Left ventricle myocardium inferior (tissue), 1 donor: ENCODE results near the gene GPC5. TPM values are rescaled to one million over a fixed set of nuclear protein-coding genes. Genes with fewer than 3 reads are reported as not detected.

Experiments used
- DNase-seq: peaks from one replicate; pipeline ENCODE4 v3.0.0-alpha.2; 2020
- H3K27ac ChIP-seq: fragments of 200-600 bp; replicated peaks from 2 replicates; pipeline ENCODE4 v1.8.0; 2021
- H3K27me3 ChIP-seq: fragments of 200-600 bp; 2 replicates; pipeline ENCODE4 v1.8.0; 2021; ENCODE audit warnings: low read depth
- H3K36me3 ChIP-seq: fragments of 200-600 bp; 2 replicates; pipeline ENCODE4 v1.8.0; 2021
- H3K4me1 ChIP-seq: fragments of 200-600 bp; 2 replicates; pipeline ENCODE4 v1.8.0; 2021
- H3K4me3 ChIP-seq: fragments of 200-600 bp; 2 replicates; pipeline ENCODE4 v1.8.0; 2021; ENCODE audit warnings: mild to moderate bottlenecking, moderate library complexity
- H3K9me3 ChIP-seq: fragments of 200-600 bp; replicated peaks from 2 replicates; pipeline ENCODE4 v1.8.0; 2021
- intact Hi-C: fragments of 100-400 bp; cut with micrococcal nuclease; formaldehyde crosslinking; loops from one replicate; pipeline ENCODE4 v1.11.0; 2022
- total RNA-seq: library from RNA; stranded (reverse); fragmentation: NEBNext Ultra II Directional; extraction: Animal tissue kit (Norgen Biotek cat#: 25700); gene quantifications from one replicate; pipeline ENCODE4 v1.2.1, GENCODE V29; 2021
- TF ChIP-seq, protein P1 (sequence below): fragments of 200-600 bp; IDR thresholded peaks from 2 replicates; pipeline ENCODE4 v1.8.0; 2021; ENCODE audit warnings: antibody characterized with exemption, mild to moderate bottlenecking, borderline replicate concordance
- donor health status: DM: no; HTN: yes; CAD: no; lungs with severe emphysema.

GPC5 gene
- total RNA-seq, 1 donor from 2014 or later = 1.5 TPM

DNA sequence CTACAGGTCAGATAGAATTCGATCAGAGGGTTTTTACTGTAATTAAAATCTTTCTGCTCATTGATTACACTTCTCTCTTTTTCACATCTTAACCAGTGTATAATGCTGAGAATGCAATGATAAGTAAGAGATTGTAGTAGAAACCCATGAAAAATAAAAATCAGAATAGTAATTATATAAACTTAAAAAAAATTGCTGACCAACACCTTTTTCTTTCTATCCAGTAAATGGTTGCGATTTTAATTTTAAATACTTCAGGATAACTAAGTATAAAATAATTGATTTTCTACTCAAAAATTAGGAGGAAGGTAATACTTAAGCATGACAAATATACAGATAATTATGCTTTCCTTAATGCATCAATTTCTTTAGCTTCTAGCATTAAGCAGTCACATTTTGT, 917.6 kb downstream of the GPC5 start:
- H3K36me3 ChIP-seq = no peaks in the 10 kb centered on the region
- no peak overlapping the region for H3K27ac ChIP-seq
- TF ChIP-seq, protein P1, sequence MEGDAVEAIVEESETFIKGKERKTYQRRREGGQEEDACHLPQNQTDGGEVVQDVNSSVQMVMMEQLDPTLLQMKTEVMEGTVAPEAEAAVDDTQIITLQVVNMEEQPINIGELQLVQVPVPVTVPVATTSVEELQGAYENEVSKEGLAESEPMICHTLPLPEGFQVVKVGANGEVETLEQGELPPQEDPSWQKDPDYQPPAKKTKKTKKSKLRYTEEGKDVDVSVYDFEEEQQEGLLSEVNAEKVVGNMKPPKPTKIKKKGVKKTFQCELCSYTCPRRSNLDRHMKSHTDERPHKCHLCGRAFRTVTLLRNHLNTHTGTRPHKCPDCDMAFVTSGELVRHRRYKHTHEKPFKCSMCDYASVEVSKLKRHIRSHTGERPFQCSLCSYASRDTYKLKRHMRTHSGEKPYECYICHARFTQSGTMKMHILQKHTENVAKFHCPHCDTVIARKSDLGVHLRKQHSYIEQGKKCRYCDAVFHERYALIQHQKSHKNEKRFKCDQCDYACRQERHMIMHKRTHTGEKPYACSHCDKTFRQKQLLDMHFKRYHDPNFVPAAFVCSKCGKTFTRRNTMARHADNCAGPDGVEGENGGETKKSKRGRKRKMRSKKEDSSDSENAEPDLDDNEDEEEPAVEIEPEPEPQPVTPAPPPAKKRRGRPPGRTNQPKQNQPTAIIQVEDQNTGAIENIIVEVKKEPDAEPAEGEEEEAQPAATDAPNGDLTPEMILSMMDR = no peak
- no peaks in the 10 kb centered on the region for H3K9me3 ChIP-seq
- H3K27me3 ChIP-seq = no peaks in the 10 kb centered on the region
- H3K4me1 ChIP-seq = no peaks in the 10 kb centered on the region
- no peak for DNase-seq
- H3K4me3 ChIP-seq = no peak overlapping the region
- intact Hi-C loops = no loop called here

DNA sequence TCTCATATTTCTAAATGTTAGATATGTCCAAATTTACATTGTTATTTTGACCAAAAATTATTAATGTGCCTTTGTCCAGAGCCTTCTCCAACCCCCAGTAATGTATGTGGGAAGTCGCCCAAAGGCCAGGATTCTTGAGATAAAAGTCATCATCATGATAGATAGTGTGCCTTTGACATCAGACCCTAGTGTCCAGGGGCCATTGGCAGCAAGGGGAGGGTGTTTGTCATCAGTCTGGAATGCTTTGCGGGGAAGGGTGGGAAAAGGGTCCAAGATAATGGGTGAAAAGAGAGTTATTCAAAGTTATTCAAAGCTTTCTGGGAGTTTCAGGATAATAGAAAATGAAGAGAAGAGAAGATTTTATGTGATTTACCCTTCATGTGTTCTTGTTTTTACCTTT, 918.6 kb downstream of the GPC5 start:
- H3K4me3 ChIP-seq = no peak overlapping the region
- no peak overlapping the region for H3K27ac ChIP-seq
- intact Hi-C loops = no loop called here
- no peaks in the 10 kb centered on the region for H3K27me3 ChIP-seq
- H3K4me1 ChIP-seq = no peaks in the 10 kb centered on the region
- TF ChIP-seq, protein P1 = no peak
- no peak for DNase-seq
- H3K9me3 ChIP-seq = no peaks in the 10 kb centered on the region
- H3K36me3 ChIP-seq = no peaks in the 10 kb centered on the region

DNA sequence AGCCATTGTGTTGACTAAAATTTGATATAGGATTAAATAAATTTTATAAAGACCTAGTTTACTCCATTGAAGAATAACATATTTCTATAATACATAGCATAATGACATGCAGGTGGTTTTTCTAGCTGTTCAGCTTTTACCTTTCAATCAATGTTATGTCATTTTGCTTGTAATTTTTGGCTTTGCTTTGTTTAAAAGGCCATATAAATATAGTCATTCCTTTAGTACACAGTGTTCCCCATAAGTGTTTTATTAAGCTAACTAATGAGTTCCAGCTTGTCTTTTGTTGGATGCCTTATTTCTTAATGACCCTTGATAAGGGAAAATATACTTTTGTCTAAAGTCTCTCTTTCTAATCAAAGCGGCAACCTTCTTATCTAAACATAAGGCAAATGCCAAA, 921.9 kb downstream of the GPC5 start:
- no peaks in the 10 kb centered on the region for H3K36me3 ChIP-seq
- DNase-seq = no peak

DNA sequence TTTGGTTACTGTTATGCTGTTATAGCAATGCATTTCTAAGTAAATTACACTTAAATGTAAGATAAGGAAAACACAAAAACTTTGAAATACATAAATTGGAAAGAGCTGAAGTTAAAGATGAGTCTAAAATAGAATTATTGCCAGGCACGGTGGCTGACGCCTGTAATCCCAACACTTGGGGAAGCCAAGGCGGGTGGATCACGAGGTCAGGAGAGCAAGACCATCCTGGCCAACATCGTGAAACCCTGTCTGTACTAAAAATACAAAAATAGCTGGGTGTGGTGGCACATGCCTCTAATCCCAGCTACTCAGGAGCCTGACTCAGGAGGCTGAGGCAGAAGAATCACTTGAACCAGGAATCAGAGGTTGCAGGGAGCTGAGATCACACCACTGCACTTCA, 922.8 kb downstream of the GPC5 start:
- H3K4me1 ChIP-seq = no peaks in the 10 kb centered on the region
- no peaks in the 10 kb centered on the region for H3K9me3 ChIP-seq
- no peaks in the 10 kb centered on the region for H3K36me3 ChIP-seq
- intact Hi-C loops = no loop called here
- H3K27me3 ChIP-seq = no peaks in the 10 kb centered on the region
- H3K4me3 ChIP-seq = no peak overlapping the region
- TF ChIP-seq, protein P1 = no peak
- no peak overlapping the region for H3K27ac ChIP-seq
- DNase-seq = no peak

More for the DNA sequence above, 921.9 kb downstream of the GPC5 start:
- Histone ChIP-seq H3K27ac (no peak overlapping the region), H3K4me3 (no peak overlapping the region), H3K4me1 (no peaks in the 10 kb centered on the region), H3K27me3 (no peaks in the 10 kb centered on the region), H3K9me3 (no peaks in the 10 kb centered on the region)
- intact Hi-C loops = no loop called here
- TF ChIP-seq, protein P1 = no peak

GRCh38 chr13:92345627-92346026, 947.2 kb downstream of the GPC5 start:
- DNase-seq = no peak
- Histone ChIP-seq H3K4me3 (no peak overlapping the region), H3K27ac (no peak overlapping the region), H3K36me3 (no peaks in the 10 kb centered on the region), H3K9me3 (peaks cover 13% of the 10 kb centered on the region), H3K27me3 (no peaks in the 10 kb centered on the region), H3K4me1 (no peaks in the 10 kb centered on the region)
- TF ChIP-seq, protein P1 = no peak
- intact Hi-C loops = no loop called here

- Histone ChIP-seq H3K9me3 (peaks cover 13% of the 10 kb centered on the region), H3K27ac (no peak overlapping the region), H3K27me3 (no peaks in the 10 kb centered on the region), H3K36me3 (no peaks in the 10 kb centered on the region), H3K4me1 (no peaks in the 10 kb centered on the region), H3K4me3 (no peak overlapping the region)
- intact Hi-C loops = no loop called here
- TF ChIP-seq, protein P1 = no peak
- no peak for DNase-seq
These were observed 947.6 kb downstream of the GPC5 start for GRCh38 chr13:92346046-92346445.
